ENCODE results near the gene CCL26.
"Not testable (repeated sequence)": the region's sequence is repeated elsewhere in the genome, so short reads cannot be mapped to it uniquely, and the experiment has no call there.

DNA sequence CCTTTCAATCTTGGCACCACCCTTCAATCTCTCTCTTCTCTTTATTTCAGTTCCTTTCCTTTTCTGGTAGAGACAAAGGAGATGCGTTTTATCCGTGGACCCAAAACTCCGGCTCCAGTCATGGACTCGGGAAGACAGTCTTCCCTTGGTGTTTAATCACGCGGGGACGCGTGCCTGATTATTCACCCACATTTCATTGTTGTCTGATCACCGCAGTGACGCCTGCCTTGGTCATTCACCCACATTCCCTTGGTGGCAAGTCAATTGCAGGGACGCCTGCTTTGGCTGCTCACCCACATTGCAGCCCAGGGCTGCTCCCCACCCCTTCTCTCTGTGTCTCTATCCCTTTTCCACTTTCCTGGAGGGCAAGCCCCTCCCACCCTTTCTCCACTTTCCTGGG is 7.5 kb upstream of the CCL26 start:
- TF ChIP-seq ZC3H10, GLIS3 (CRISPR knock-in tag; IDR thresholded peaks at IDR 0.05): not testable (repeated sequence)
- TF ChIP-seq, protein P1, sequence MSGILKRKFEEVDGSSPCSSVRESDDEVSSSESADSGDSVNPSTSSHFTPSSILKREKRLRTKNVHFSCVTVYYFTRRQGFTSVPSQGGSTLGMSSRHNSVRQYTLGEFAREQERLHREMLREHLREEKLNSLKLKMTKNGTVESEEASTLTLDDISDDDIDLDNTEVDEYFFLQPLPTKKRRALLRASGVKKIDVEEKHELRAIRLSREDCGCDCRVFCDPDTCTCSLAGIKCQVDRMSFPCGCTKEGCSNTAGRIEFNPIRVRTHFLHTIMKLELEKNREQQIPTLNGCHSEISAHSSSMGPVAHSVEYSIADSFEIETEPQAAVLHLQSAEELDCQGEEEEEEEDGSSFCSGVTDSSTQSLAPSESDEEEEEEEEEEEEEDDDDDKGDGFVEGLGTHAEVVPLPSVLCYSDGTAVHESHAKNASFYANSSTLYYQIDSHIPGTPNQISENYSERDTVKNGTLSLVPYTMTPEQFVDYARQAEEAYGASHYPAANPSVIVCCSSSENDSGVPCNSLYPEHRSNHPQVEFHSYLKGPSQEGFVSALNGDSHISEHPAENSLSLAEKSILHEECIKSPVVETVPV (CRISPR knock-in tag; IDR thresholded peaks at IDR 0.05) = not testable (repeated sequence)

Data from SK-N-SH treated with all-trans-retinoic acid at 6 μM for 48 hours (cell line).